ENCODE results near the gene RUBCNL. TPM values are rescaled to one million over a fixed set of nuclear protein-coding genes. Genes with fewer than 3 reads are reported as not detected.
A peak's percentile ranks its signal among the peaks of the same experiment; 100 is the strongest.
"Not testable (repeated sequence)": the region's sequence is repeated elsewhere in the genome, so short reads cannot be mapped to it uniquely, and the experiment has no call there.

RUBCNL gene, protein sequence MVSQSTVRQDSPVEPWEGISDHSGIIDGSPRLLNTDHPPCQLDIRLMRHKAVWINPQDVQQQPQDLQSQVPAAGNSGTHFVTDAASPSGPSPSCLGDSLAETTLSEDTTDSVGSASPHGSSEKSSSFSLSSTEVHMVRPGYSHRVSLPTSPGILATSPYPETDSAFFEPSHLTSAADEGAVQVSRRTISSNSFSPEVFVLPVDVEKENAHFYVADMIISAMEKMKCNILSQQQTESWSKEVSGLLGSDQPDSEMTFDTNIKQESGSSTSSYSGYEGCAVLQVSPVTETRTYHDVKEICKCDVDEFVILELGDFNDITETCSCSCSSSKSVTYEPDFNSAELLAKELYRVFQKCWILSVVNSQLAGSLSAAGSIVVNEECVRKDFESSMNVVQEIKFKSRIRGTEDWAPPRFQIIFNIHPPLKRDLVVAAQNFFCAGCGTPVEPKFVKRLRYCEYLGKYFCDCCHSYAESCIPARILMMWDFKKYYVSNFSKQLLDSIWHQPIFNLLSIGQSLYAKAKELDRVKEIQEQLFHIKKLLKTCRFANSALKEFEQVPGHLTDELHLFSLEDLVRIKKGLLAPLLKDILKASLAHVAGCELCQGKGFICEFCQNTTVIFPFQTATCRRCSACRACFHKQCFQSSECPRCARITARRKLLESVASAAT
- total RNA-seq = 1.7 TPM

DNA sequence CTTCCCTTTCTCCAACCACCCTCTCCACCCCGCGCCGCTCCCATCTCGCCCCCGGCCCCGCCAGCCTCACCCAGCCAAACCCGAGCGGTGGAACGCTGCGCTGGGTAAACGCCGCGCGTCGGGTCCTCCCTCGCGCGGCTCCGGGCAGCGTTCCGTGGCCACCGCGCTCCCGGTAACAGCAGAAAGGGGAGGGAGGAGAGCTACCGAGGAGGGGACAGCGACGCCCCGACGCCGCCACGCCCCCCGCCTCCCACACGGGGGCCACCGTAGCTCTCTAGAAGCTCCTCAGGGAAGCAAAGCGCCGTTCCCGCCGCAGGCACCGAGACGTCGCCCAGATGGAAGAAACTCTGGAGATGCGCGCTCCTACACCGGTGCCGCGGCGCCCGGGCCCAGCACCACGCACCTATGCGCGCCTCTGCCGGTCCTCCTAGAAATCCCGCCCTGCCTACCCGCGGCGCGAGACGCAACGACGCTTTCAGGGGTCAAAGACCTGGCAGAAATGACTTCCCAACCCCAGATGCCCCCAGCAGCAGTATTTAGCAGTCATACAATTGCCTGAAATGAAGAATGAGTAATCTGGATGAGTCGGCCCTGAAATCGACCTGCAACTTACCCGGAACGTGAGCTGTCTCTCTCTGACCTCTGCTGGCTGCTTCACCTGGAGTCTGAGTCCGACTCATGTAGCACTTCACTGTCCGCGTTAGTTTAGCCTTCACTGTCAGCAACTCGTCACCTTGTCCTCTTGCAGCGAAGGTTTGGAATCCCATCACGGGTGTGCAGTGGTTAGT, at the start of gene RUBCNL:
RUBCNL (minus strand) TSS at position 189 of the 788 bp plus-strand sequence. CDS start 14,777 bp downstream, outside the sequence.
- no peak for DNase-seq (ENCODE audit: extremely low spot score in 2 of 2)
- intact Hi-C loops (cut with DNase I) = no loop called here
- H3K4me1 ChIP-seq = peaks cover 28% of the 10 kb centered on the region
- no peaks in the 10 kb centered on the region for H3K36me3 ChIP-seq
- H3K27me3 ChIP-seq = no peaks in the 10 kb centered on the region
- peak within 1 kb of the TSS; percentile 68 for H3K27ac ChIP-seq
- peak in 1 of 2 donors; percentile 21 for TF ChIP-seq POLR2AphosphoS5 (IDR thresholded peaks at IDR 0.05; ENCODE audit: insufficient read depth in 1 of 2, low read depth in 1 of 2)
- no peak for TF ChIP-seq POLR2A (IDR thresholded peaks at IDR 0.05)
- no peaks in the 10 kb centered on the region for H3K9me3 ChIP-seq
- peak within 1 kb of the TSS; percentile 58 to 60 for H3K4me3 ChIP-seq

DNA sequence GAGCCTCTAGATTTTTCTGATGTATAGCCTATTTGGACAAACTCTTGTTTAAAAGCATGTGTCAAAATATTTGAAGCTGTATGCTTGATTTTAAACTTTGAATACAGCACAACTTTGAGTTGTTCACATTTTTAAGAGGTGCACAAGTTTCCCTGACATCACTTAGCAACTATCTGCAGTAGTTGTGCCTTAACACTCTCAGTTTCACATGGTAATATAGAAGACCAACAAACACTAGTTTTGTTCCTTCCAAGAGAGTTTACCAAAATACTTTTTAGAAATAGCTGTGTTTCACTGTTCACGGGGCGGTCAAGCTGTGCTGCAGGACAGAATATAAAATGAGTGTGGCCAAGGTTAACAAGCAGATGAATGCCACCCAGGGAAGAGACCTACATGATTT, 42.5 kb upstream of the RUBCNL start:
- H3K27ac ChIP-seq; H3K4me1 ChIP-seq; H3K36me3 ChIP-seq; intact Hi-C loops (cut with DNase I); H3K9me3 ChIP-seq; H3K27me3 ChIP-seq; DNase-seq (ENCODE audit: extremely low spot score in 2 of 2); H3K4me3 ChIP-seq: not testable (repeated sequence)

DNA sequence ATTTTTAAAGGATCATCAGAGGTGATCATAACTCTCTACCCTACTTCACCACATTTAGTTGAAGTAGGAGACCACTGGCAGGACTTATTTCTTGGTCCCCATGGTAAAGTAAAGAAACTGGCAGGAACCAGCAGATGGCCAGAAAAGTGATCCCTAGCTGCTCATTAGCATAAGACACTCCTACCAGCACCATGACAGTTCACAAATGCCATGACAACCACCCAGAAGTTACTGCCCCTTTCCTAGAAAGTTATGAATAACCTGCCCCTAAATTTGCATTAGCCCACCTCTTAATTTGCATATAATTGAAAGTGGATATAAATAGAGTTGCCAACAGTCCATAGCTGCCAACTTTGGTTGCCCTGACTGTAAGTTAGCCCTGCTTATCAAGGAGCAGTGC, 18.4 kb upstream of the RUBCNL start:
- Histone ChIP-seq H3K9me3 (no peaks in the 10 kb centered on the region), H3K4me3 (no peak overlapping the region), H3K36me3 (no peaks in the 10 kb centered on the region), H3K27me3 (no peaks in the 10 kb centered on the region), H3K27ac (no peak overlapping the region), H3K4me1 (no peaks in the 10 kb centered on the region)
- TF ChIP-seq, protein P1, sequence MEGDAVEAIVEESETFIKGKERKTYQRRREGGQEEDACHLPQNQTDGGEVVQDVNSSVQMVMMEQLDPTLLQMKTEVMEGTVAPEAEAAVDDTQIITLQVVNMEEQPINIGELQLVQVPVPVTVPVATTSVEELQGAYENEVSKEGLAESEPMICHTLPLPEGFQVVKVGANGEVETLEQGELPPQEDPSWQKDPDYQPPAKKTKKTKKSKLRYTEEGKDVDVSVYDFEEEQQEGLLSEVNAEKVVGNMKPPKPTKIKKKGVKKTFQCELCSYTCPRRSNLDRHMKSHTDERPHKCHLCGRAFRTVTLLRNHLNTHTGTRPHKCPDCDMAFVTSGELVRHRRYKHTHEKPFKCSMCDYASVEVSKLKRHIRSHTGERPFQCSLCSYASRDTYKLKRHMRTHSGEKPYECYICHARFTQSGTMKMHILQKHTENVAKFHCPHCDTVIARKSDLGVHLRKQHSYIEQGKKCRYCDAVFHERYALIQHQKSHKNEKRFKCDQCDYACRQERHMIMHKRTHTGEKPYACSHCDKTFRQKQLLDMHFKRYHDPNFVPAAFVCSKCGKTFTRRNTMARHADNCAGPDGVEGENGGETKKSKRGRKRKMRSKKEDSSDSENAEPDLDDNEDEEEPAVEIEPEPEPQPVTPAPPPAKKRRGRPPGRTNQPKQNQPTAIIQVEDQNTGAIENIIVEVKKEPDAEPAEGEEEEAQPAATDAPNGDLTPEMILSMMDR (IDR thresholded peaks at IDR 0.05) = no peak
- TF ChIP-seq POLR2AphosphoS5 (IDR thresholded peaks at IDR 0.05; ENCODE audit: insufficient read depth in 1 of 2, low read depth in 1 of 2) = no peak
- no peak for TF ChIP-seq POLR2A (IDR thresholded peaks at IDR 0.05)
- intact Hi-C loops (cut with DNase I) = no loop called here
- DNase-seq (ENCODE audit: extremely low spot score in 2 of 2) = no peak

DNA sequence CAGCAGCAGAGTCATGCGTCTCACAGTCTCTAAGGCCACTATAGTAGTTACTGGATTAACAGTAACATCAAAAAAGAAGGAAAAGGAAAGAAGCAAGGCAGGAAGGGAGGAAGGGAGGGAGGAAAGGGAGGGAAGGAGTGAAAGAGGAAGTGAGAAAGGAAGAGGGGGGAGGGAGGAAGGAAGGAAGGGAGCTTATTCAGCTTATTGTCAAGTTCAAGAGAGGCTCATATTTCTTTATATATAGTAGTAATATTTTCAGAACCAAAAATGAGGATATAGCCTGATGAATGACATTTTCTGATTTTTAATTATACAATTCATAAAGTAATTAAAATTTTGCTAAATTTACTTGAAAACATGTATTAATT, 17.7 kb upstream of the RUBCNL start:
- no peak overlapping the region for H3K4me3 ChIP-seq
- H3K27me3 ChIP-seq = no peaks in the 10 kb centered on the region
- intact Hi-C loops (cut with DNase I) = no loop called here
- H3K36me3 ChIP-seq = no peaks in the 10 kb centered on the region
- no peak overlapping the region for H3K27ac ChIP-seq
- TF ChIP-seq, protein P1 (IDR thresholded peaks at IDR 0.05) = no peak
- TF ChIP-seq POLR2A (IDR thresholded peaks at IDR 0.05) (no peak), POLR2AphosphoS5 (IDR thresholded peaks at IDR 0.05; ENCODE audit: insufficient read depth in 1 of 2, low read depth in 1 of 2) (no peak)
- H3K4me1 ChIP-seq = no peaks in the 10 kb centered on the region
- no peaks in the 10 kb centered on the region for H3K9me3 ChIP-seq
- no peak for DNase-seq (ENCODE audit: extremely low spot score in 2 of 2)

DNA sequence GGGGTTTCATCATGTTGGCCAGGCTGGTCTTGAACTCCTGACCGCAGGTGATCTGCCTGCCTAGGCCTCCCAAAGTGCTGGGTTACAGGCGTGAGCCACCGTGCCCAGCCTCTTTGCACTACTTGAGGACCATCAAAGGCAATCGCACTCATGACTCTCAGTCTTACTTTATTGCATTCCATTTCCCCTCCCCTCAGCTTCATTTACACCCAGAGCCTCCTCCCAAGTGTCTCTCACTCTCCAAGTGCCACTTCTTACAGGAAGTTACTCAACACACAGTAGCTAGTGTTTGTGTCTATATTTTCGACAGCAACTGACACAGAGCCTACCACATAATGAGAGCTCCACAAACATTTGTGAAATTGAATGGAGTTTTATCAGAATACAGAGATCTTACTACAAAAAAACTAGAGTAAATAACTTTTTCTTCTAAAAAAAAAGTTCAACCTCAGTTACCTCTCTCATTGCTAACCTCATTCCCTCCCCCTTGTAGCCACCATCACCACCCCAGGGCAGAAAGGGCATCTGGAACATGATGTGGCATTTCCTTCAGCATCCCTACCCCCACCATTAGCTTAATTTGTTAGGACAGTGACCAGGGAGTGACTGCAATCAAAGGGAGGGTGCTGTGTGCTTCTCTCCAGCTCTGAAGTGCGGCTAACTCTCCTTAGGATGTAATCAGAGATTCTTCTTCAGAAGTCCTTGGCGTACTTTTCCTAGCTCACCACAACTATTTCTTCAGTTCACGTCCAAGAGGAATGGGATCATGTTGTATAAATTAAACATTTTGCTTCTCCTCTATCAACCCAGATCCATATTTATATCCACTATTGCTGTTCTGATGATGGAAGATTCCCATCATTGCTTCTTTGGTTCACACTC, 17.0 kb upstream of the RUBCNL start:
- Histone ChIP-seq H3K4me1 (no peaks in the 10 kb centered on the region), H3K27ac (no peak overlapping the region), H3K4me3 (no peak overlapping the region), H3K36me3 (no peaks in the 10 kb centered on the region), H3K27me3 (no peaks in the 10 kb centered on the region), H3K9me3 (no peaks in the 10 kb centered on the region)
- TF ChIP-seq POLR2AphosphoS5 (IDR thresholded peaks at IDR 0.05; ENCODE audit: insufficient read depth in 1 of 2, low read depth in 1 of 2) (no peak), POLR2A (IDR thresholded peaks at IDR 0.05) (no peak)
- TF ChIP-seq, protein P1 (IDR thresholded peaks at IDR 0.05) = no peak
- DNase-seq (ENCODE audit: extremely low spot score in 2 of 2) = no peak
- intact Hi-C loops (cut with DNase I) = no loop called here
